Adrenal gland (tissue), 5 donors: ENCODE measurements around the gene FOXS1.

Experiments
- CTCF ChIP-seq, 6 experiments: fragments of 450-650 bp in 4 of 6; fragments of 200-600 bp in 2 of 6; sonication (generic) in 1 of 6; IDR thresholded peaks; 1 replicate in 5 of 6; 2 replicates in 1 of 6; pipeline versions ENCODE4 v1.5.1 to v1.8.0; 2016 to 2021; ENCODE audit warnings: antibody characterized with exemption in 6 of 6, mild to moderate bottlenecking in 2 of 6, moderate library complexity in 1 of 6
- POLR2A ChIP-seq, 2 donors: fragments of 450-650 bp; IDR thresholded peaks; one replicate each; pipeline ENCODE4 v1.6.1; 2017; ENCODE audit warnings: antibody characterized with exemption in 2 of 2, mild to moderate bottlenecking in 2 of 2, moderate library complexity in 1 of 2
- donor health status: DM: no; HTN: no; CAD: no.

DNA sequence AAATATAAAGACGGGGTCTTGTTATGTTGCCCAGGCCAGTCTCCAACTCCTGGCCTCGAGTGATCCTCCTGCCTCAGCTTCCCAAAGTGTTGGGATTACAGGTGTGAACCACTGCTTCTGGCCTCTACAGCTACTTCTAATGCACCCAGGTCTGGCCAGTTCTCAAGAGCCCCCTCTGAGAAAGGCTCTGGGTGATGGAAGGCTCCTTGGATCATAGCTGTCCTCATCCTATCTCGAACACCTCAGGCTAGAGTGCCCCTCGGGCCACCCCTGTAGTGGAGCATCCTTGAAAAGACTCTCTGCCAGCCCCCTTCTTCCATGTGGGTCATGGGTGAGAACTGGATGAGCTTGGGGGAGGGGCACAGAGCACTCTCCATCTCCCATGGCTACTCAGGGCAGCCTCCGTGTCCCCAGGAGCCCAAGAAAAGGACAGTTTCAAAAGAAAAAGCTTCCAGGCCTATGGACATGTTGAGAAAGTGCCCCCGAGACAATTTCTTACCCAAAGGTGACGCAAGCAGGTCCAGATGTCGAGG is 27.0 kb downstream of the FOXS1 start:
- TF ChIP-seq POLR2A (IDR thresholded peaks at IDR 0.05) (no peak), CTCF (IDR thresholded peaks at IDR 0.05) (no peak)
